Cardiac septum (tissue), 1 donor: ENCODE results near the gene ALPP. TPM values are rescaled to one million over a fixed set of nuclear protein-coding genes. Genes with fewer than 3 reads are reported as not detected.

Experiments used
- DNase-seq: peaks from one replicate; pipeline ENCODE4 v3.0.0-alpha.2; 2020; ENCODE audit warnings: low spot score
- intact Hi-C: fragments of 100-400 bp; cut with DNase I; formaldehyde crosslinking; loops from one replicate; pipeline ENCODE4 v1.14.0; 2022
- total RNA-seq: library from RNA; stranded (reverse); fragmentation: NEBNext Ultra II Directional; extraction: Animal tissue kit (Norgen Biotek cat#: 25700); gene quantifications from one replicate; pipeline ENCODE4 v1.2.1, GENCODE V29; 2021
- donor health status: DM: no; HTN: no; CAD: no.

The ALPP gene
- total RNA-seq, 1 donor from 2014 or later: not detected

DNA sequence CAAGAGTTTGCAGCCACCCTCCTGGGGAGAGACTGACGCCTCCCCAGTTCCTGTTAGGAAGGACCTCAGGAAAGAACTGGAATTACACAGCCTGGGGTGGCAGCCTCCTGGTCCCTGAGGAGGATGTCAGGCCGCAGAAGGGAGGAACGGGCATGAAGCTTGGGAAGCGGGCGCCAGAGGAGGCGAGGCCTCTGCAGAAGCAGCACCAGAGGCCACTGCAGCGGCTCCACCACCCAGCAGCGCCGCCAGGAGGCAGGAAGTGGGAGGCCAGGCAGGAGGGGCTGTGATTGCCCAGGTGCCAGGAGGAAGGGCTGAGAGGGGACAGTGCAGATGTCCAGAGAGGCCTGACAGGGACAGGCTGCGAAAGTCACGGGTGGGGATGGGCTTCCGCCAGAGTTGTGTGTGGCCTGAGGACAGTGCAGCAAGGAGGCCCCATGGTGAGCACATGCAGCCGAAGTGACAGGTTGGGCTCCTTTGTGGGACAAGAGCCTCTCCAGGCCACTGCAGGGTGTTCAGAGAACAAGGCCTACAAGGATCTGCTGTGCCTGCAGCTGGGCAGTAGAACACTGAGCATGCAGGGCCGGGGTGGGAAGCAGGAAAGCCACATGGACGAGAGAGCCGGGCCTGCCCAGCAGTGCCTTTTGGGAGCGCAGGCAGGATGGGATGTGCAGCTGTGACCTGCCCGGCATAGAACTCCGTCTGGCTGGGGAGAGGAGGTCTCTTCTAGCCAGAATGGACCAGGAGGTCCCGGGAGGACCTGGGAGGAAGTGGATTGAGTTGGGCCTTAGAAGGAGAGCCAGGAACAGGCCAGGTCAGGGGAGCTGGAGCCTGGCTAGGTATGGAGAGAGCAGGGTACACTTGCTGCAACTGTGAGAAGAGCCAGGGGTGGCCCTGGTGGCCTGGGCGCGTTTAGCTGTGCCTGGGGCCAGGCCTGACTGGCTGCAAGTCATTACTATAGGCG is 39.1 kb upstream of the ALPP start:
- intact Hi-C loops: no loop called here

DNA sequence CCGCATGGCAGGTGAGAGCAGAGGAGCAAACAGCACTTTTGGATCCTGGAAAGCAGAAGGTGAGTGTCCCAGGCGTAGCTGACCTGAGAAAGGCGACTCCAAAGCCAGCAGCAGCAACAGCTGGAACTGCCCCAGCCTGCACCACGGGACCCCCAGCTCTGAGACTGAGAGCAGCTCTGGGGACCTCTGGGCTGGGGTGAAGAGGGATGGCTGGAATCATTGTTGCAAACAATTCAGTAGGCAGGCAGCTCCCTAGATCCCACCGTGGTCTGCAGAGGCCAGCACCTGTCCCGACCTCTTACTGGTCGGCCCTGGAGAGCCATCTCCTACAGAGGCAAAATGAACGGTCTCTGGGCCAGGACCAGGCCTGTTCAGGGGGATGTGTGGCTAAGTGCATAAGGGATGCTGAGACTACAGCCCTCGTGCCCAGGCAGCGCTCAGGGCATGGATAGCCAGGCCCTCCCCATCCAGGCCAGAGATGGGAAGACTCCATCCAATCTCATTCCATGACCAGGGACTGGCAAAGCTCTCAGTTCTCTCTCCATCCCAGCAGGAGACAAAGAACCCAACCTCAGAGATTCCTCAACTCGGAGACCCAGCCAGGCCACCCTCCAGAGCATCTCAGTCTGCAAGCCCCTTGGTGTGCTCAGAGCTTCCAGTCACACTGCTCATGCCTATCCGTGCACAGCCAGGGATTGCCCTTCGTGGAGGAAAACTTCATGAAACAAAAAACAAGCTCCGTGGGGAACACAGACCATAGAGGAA is 38.2 kb upstream of the ALPP start:
- no peak for DNase-seq
- intact Hi-C loops: no loop called here

More for the DNA sequence above, 39.1 kb upstream of the ALPP start:
- no peak for DNase-seq

DNA sequence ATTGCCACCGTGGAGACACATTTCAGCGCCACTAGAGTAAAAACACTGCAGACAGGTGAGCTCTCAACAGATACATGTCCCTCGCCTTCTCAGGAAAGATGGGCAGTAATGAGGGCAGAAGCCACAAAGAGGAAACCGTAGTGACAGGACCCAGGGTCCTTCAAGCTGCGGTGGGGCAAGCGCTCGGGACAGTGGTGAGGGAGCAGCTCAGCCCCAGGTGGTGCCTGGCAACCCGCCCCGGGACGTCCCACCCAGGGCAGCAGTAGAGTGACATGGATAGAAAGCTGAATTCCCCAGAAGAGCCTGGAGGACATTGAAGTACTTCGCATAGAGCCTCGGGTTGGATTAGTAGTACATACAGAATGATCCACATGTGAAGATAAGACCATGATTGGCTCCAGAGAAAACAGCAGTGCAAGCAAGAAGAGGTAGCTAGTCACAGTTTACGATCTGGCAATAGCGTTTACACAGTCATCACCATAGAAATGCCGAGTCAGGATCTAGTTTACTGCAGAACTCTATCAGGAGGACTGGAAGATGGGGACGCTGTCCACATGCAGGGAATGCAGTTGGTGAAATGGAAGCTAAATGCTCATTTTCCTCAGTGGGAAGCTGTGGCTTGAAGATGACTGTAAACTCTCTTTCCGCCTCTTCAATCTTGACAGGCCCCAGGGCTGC is 37.4 kb upstream of the ALPP start:
- no peak for DNase-seq
- intact Hi-C loops: no loop called here

DNA sequence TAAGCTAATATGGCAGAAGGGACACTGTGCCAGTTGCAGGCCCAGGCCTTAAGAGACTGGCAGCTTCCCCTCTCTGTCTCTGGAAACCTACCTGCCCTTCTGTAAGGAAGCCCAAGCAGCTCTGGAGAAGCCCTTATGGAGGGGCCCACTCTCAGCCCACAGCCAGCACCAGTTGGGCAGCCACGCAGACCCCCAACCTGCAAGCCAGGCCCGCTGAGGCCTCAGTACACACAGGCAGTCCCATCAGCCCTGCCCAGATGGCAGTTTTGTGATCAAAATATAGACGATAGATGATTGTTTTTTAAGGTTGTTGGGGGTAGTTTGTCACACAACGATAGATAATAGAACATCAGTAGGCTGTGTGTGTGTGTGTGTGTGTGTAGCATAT is 36.8 kb upstream of the ALPP start:
- no peak for DNase-seq
- intact Hi-C loops: no loop called here

DNA sequence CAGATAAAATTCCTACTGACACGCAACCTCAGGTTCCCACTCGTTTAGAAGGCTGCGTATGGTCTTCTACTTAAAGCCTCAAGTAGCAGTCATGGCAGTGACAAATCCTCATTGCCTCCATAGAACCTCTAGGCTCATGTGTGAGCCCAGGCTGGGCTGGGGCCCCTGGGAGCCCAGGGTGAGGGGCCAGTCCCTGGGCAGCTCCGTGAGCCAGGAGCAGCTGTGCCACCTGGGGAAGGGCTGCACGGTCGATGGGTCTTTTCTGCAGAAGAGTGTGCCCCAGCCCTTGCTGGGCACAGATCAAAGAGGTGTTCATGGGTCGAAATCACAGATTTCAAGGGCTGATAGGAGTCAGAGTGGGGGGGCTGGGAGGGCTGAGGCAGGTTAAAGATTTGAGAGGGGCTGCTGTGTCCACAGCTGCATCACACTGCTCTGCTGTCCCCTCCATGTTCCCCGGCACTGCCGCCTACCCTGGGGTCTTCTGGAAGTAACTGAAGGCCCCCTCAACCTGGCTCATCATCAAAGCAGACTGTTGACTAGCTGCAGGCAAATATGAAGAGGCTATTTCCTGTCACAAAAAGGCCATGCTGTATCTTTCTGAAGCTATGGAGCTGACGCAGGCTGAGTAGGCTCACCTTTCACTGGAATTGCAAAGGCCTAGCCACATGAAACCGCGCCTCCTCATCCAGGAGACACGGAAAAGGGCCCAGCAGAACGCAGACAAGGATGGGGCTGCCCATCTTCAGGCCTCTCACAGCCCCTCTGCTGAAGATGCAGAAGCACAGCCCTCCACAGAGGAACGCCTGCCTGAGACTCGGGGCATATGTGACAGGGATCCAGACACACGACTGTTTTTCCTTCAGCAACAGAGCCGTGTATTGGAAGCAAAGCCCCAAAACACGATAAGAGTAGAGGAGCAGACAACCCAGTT is 35.7 kb upstream of the ALPP start:
- intact Hi-C loops: no loop called here

DNA sequence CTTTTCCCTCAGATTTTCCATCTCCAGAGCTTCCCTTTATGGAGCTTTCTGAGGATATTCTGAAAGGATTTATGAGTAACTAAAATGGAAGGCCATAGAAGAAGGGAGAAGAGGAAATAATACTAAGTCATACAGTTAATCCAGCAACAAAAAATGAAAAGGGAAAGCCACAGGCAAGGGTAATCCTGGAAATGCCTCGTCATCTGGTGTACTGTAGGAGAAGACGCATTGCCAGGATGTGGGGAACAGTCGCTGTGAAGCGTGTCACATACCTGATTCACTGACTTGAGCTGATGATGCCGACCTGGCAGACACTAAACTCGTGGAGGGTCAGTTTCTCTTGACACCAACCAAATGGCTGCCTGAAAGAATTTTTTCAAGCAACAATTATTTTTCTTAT is 34.7 kb upstream of the ALPP start:
- intact Hi-C loops: no loop called here
- no peak for DNase-seq

More for the DNA sequence above, 35.7 kb upstream of the ALPP start:
- no peak for DNase-seq

DNA sequence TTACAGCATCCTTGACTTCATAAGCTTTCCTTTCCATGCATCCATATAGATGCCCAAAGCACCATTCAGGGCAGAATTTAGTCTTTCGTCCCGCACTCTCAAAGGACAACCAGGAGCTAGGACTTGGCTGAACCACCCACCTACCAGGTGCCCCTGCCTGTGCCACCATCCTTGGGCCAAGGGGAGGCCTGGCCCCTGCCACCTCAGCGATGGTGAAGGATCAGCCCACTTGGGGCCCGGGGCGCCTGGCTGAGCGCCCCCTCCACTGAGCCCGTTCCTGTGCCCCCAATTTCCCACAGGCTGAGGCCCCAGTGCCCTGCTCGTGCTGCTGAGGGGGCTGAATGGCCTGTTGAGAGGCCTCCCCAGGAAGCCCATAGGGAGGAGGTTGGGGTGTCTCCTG is 33.3 kb upstream of the ALPP start:
- DNase-seq: no peak
- intact Hi-C loops: no loop called here

DNA sequence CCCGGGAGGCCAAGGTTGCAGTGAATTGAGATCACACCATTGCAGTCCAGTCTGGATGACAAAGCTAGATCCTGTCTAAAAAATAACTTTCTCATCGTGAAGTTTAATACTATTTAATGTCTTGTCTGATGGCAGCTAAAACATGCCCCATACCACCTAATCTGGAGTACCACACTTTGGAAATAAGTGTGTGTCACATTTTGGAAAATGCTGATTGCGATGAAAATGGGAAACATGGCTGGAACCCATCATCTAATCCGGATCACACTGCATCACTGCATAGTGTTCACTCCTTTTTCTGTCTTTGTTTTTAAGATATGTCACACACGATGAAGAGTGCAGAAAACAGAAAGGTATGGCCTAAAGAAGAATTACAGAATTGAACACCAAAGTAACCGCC is 31.2 kb upstream of the ALPP start:
- DNase-seq: no peak
- intact Hi-C loops: no loop called here

DNA sequence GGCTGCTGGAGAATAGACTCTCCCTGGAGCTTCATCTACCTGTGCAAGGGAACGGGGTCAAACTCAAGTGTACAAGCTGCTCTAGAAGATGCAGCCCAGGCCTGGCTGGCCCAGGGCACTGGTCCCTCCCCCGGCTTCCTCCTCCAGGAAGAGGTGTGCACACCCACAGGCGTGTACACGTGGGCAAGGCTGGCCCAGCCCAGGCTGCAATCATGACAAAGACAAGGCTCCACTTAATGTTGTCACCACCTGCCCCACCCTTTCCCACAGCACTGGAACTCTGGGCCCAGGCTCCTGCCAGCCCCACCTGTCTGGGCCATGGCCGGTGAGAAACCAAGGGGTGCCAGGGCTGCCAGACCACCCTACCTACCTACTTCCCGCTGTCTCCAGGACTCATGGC is 29.6 kb upstream of the ALPP start:
- intact Hi-C loops: no loop called here
- no peak for DNase-seq

DNA sequence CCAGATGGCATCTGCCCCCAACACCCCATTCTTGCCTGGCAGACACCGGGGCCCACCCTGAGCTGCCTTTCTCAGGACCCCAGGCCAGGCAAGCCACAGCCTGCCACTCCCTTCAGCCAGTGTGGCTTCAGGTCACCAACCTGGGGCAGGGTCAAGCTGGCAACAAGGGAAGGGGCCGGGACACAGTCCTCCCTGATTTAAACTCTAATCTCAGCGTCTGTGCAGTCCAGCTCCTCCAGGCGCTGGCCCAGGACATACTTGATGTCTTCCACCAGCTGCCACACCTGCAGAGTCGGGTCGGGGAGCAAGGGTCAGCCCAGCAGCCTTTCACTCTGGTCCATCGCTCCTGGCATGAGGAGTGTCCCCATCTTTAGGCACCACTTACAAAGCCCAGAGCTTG is 29.0 kb upstream of the ALPP start:
- intact Hi-C loops: no loop called here
- no peak for DNase-seq

DNA sequence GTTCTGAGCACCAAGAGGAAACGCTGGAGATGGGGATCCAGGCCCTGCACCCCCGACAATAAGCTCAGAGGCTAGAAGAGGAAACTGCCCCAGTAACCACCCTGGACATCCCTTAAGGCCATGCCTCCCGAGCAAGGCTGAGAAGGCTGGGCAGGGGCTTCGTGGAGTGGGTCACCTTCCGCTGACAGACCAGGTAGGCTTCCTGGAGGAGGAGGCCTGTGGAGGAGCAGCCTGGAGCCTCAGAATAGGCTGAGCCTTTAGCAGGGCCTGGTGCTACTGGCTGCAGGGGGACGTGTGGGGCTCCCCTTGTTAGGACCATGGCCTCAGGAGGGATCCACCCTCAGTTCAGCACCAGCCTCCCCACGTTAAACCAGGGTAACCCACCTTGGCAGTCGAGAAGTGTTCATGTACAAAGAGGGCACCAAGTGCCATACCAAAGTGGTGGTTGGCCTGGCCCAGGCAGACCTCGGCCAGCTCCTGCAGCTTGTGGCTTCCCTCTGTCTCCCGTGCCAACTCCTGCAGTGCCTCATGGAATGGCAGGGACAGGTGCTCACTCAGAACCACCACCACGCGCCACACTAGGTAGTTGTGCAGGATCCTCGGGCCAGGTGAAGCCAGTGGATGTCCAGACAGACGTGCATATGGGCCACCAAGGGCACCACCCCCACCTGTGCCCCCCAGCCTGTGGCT is 28.5 kb upstream of the ALPP start:
- intact Hi-C loops: no loop called here

DNA sequence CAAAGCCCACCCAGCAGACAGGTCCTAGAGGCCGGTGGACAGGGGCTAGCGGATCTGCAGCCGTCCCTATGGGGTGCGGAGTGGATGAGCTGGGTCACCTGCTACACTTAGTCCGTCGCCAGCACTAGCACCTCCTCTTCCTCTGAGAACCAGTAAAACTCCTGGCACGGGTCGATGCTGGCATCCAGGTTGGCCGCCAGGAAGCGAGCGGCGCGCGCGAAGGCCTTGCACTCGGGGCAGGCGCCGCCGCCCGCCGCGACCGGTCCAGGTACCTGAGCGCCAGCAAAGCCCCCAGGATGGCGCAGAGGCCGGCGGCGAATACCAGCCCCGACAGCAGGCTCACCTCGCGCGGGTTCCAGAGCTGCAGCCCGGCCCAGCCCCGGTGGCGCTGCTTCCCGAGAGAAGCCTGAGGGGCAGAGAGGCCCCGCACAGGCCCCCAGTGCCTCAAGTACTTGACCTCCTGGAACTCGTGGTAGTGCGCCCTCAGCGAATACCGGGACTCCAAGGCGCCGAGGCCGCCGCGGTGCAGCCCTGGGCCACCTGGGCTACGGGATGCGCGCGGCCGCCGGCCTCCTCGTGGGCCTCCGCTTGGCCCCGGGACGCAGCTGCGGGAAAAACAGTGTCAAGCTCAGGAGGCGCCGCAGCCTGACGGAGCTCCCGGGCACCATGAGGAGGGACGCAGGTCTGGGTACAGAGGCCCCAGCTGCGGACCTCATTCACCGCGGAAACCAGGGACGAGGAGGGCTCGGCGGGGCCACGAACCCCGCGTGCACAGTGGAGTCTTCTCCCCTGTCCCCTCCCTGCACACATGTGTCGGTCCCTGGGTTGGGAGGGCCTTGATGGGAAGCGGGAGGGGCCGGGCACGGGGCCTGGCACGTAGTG is 27.5 kb upstream of the ALPP start:
- DNase-seq: no peak
- intact Hi-C loops: no loop called here

More for the DNA sequence above, 28.5 kb upstream of the ALPP start:
- DNase-seq: no peak

DNA sequence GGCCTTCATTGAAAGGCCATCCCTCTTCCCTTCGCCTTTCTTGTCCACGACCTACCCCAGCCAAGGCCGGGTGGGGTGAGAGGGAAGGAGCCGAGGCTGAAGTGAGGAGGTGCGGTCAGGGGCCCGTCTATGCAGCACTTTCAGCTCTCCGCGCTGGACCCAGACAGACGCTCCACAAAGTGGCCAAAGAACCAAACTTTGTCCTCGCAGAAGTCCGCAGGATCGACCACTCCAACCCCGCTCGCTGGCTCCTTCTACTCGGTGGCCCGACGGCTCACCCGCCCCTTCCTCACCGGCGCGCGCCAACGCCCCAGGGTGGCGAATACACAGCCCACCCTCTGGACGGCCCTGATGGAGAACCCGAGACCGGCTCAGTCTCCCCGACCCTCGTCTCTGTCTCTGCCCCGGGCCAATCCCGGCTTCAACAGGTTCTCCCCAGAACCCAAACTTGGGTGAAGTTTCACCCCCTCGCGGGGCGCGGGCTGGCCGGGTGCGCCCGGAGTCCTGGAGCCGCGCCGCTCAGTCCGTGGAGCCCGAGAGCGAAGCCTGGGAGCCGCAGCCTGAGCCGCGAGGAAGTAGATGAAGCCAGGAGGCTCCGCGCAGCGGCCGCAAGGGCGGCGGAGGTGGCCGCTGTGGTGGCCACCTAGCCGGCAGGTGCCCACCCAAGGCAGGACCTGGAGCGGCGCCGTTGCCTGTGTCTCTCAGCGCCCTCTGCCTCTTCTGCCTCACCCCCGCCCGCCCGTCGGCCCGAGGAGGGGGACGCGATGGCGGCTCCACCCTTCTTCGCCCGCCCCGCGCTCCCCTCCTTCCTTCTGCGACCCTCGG is 26.7 kb upstream of the ALPP start:
- intact Hi-C loops: no loop called here
- no peak for DNase-seq

DNA sequence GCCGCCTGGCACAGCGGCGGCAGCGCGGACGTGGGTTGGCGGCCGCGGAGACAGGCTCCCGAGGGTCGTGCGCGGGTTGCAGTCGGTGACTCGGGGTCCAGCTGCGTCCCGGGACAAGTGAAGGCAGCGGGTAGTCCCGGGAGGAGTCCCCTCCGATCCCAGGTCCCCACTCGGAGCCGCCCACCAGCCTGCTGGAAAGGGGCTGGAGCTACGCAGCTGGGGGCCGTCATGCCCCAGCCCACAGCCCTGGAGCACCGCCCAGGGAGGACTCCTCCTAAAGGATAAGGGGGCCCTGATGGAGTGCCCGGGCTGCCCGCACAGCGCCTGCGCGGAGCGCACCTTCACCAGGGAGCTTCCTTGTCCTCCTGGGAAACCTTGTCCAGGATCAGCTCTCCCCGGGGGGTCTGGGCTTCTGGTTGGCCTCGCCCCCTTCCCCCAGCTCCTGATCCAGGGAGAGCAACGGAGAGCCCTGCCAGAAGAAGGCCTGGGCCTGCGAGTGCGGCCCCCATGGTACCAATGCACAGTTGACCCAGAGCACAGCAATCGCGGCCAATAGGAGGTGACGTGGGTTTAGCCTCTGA is 25.9 kb upstream of the ALPP start:
- DNase-seq: no peak
- intact Hi-C loops: no loop called here

DNA sequence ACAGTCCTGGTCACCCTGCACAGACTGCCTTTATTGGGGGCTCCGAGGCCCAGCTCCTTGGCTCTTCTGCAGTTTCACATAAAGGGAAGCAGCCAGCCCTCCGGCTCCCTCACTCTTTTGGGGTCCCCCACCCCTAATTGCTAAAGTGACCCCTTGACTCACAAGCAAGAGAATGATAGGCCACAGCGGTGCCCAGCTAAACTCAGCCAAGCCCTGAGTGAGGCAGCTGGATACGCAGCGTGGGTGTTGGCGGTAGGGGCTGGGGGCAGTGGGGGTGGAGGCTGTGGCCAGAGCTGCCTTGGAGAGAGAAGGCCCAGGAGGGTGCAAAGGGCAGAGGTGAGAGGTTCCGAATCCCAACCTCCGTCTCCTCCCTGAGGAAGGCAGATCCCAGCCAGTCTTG is 25.5 kb upstream of the ALPP start:
- DNase-seq: no peak

DNA sequence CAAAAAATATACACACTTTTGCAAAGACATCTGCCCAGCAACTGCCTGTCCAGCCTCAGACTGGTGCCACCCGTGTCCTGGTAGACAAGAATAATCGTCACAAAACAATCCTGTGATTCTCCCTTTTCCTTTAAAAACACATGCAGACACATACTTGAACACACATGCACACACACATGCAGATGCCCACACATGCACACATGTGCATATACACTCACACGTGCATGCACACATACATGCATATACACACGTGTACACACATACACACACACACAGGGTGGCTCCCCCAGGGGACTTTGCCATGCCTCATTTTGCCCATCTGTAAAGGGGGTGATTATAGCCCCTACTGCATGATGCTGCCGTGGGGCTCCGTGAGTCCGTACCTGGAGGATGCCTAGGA is 24.9 kb upstream of the ALPP start:
- DNase-seq: no peak
- intact Hi-C loops: no loop called here

More for the DNA sequence above, 25.5 kb upstream of the ALPP start:
- intact Hi-C loops: no loop called here

DNA sequence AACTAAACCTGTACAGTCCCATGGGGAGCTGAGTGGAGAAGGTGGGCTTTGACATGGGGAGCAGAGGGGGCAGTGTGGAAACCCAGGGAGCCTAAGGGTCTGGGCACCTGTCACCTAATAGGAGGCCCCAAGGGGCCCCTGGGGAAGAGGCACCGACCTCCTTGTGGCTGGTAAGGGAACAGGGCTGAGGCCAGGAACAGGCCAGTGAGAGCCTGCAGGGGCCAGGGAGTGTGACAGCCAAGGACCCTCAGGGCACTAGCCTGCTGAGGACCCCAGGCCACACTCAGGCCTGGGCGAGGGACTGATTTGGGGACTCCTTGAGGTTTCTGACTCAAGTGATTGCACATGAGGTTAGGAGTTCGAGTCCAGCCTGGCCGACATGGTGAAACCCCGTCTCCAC is 24.5 kb upstream of the ALPP start:
- no peak for DNase-seq
- intact Hi-C loops: no loop called here
